Aorta (tissue), 5 donors: ENCODE data around the gene FCER1A. TPM values are rescaled to one million over a fixed set of nuclear protein-coding genes. Genes with fewer than 3 reads are reported as not detected.
"Not testable (repeated sequence)": the region's sequence is repeated elsewhere in the genome, so short reads cannot be mapped to it uniquely, and the experiment has no call there.

Experiments
- ATAC-seq: fragments of 200-7000 bp; cut with Tn5 transposase; one replicate; pipeline ENCODE4 v1.9.1; 2022; ENCODE audit warnings: moderate library complexity; ENCODE audit not compliant: low FRiP score
- DNase-seq, 2 donors: peaks; one replicate each; pipeline ENCODE4 v3.0.0-alpha.2; 2020
- H3K27ac ChIP-seq, 2 donors: one replicate each; pipeline ENCODE4 v1.5.1; 2013; ENCODE audit warnings: low read length in 2 of 2, mild to moderate bottlenecking in 2 of 2, moderate library complexity in 2 of 2, control low read depth in 1 of 2, inconsistent platforms in 1 of 2, low read depth in 1 of 2
- H3K27me3 ChIP-seq, 2 donors: one replicate each; pipeline ENCODE4 v1.6.1; 2013; ENCODE audit warnings: control low read depth in 1 of 2, low read length in 1 of 2, mild to moderate bottlenecking in 1 of 2, moderate library complexity in 1 of 2; ENCODE audit not compliant: insufficient read depth in 2 of 2, control insufficient read depth in 1 of 2
- H3K36me3 ChIP-seq, 2 donors: one replicate each; pipeline ENCODE4 v1.6.1; 2013; ENCODE audit warnings: control low read depth in 1 of 2, low read length in 1 of 2, mild to moderate bottlenecking in 1 of 2; ENCODE audit not compliant: insufficient read depth in 2 of 2, control insufficient read depth in 1 of 2
- H3K4me1 ChIP-seq, 2 donors: one replicate each; pipeline ENCODE4 v1.6.1; 2013; ENCODE audit warnings: low read length in 2 of 2, control low read depth in 1 of 2, mild to moderate bottlenecking in 1 of 2, moderate library complexity in 1 of 2; ENCODE audit not compliant: insufficient read depth in 2 of 2, control insufficient read depth in 1 of 2
- H3K4me3 ChIP-seq, 2 donors: one replicate each; pipeline ENCODE4 v1.5.1; 2013; ENCODE audit warnings: low read length in 2 of 2, control low read depth in 1 of 2, mild to moderate bottlenecking in 1 of 2
- H3K9me3 ChIP-seq: one replicate; pipeline ENCODE4 v1.6.1; 2013; ENCODE audit warnings: mild to moderate bottlenecking, low read length; ENCODE audit not compliant: control insufficient read depth
- WGBS, 2 donors: extraction: QIAGEN DNeasy Blood & Tissue Kit; methylation state at CpG; one replicate each; pipeline ENCODE4 v1.1.7; 2013; 5-methylcytosine and 5-hydroxymethylcytosine counted together
- intact Hi-C, 2 donors: fragments of 100-400 bp; cut with DNase I; formaldehyde crosslinking; loops; one replicate each; pipeline versions ENCODE4 v1.14.2 to v1.15.0; 2022
- polyA plus RNA-seq, 2 donors: library from polyadenylated mRNA; stranded (reverse); fragments of 200-250 nt; gene quantifications; one replicate each; pipeline ENCODE4 v1.2.3, GENCODE V29; 2013
- total RNA-seq, 2 donors: library from RNA; stranded (reverse); fragmentation: NEBNext Ultra II Directional; extraction: Animal tissue kit (Norgen Biotek cat#: 25700); gene quantifications; one replicate each; pipeline ENCODE4 v1.2.1, GENCODE V29; 2021
- donor health status: healthy with polysubstance abuse.
- donor health status: Bipolar disorder and iron deficiency.
- donor health status: DM: no; HTN: no; CAD: no.
- donor health status: DM: no; HTN: no; CAD: no.
- donor health status: DM: yes; HTN: yes; CAD: no.

The FCER1A gene
- total and polyA plus RNA-seq, 4 donors, result 0.88 to 3.9 (median 1.4) TPM

- no peaks in the 10 kb centered on the region for H3K27me3 ChIP-seq
- H3K4me1 ChIP-seq, result no peaks in the 10 kb centered on the region
- intact Hi-C loops, result no loop called here
- H3K27ac ChIP-seq, result no peak overlapping the region
- H3K36me3 ChIP-seq, result no peaks in the 10 kb centered on the region
- ATAC-seq (no peak), DNase-seq (no peak)
- WGBS, 2 donors, result 68 to 73% methylated on average over 1 of the region's 1 CpG
- H3K4me3 ChIP-seq, result no peak overlapping the region
- no peaks in the 10 kb centered on the region for H3K9me3 ChIP-seq
Measured at GRCh38 chr1:159339536-159339935, 37.4 kb downstream of the FCER1A start.

GRCh38 chr1:159341736-159342135, 39.6 kb downstream of the FCER1A start:
- no peaks in the 10 kb centered on the region for H3K36me3 ChIP-seq
- no peaks in the 10 kb centered on the region for H3K4me1 ChIP-seq
- no peak for DNase-seq
- H3K27ac ChIP-seq, result no peak overlapping the region
- no peak for ATAC-seq
- H3K27me3 ChIP-seq, result no peaks in the 10 kb centered on the region
- 41 to 45% methylated on average over 2 of the region's 2 CpGs for WGBS, 2 donors
- no peak overlapping the region for H3K4me3 ChIP-seq
- no peaks in the 10 kb centered on the region for H3K9me3 ChIP-seq
- intact Hi-C loops, result no loop called here

GRCh38 chr1:159342761-159343425, 40.8 kb downstream of the FCER1A start:
- no peaks in the 10 kb centered on the region for H3K36me3 ChIP-seq
- intact Hi-C loops, result no loop called here
- 71 to 73% methylated on average over 4 of the region's 4 CpGs for WGBS, 2 donors

GRCh38 chr1:159349374-159349773, 47.2 kb downstream of the FCER1A start:
- H3K27ac ChIP-seq, ATAC-seq, H3K36me3 ChIP-seq, H3K27me3 ChIP-seq, DNase-seq, H3K4me1 ChIP-seq, H3K4me3 ChIP-seq, intact Hi-C loops, H3K9me3 ChIP-seq: not testable (repeated sequence)
- 77 to 78% methylated on average over 3 of the region's 3 CpGs for WGBS, 2 donors

More at GRCh38 chr1:159342761-159343425, 40.8 kb downstream of the FCER1A start:
- no peak overlapping the region for H3K27ac ChIP-seq
- H3K9me3 ChIP-seq, result no peaks in the 10 kb centered on the region
- H3K27me3 ChIP-seq, result no peaks in the 10 kb centered on the region
- DNase-seq, result no peak
- no peaks in the 10 kb centered on the region for H3K4me1 ChIP-seq
- H3K4me3 ChIP-seq, result no peak overlapping the region
- no peak for ATAC-seq

- WGBS, 2 donors, result 60 to 61% methylated on average over 2 of the region's 2 CpGs
- Histone ChIP-seq H3K9me3 (peaks cover 1% of the 10 kb centered on the region), H3K4me3 (no peak overlapping the region), H3K27me3 (no peaks in the 10 kb centered on the region), H3K27ac (no peak overlapping the region), H3K36me3 (no peaks in the 10 kb centered on the region), H3K4me1 (no peaks in the 10 kb centered on the region)
- intact Hi-C loops, result no loop called here
- DNase-seq (no peak), ATAC-seq (no peak)
Measured at GRCh38 chr1:159352436-159352835, 50.3 kb downstream of the FCER1A start.

Other genes starting within 250 kb of the FCER1A start
- gene AIM2, start 225.6 kb upstream of the FCER1A start, total RNA-seq, result 1 to 10 TPM in 1 of 2 donors, under 1 TPM in 1; 0.97 to 2.6 TPM
- gene AIM2, start 225.6 kb upstream of the FCER1A start, polyA plus RNA-seq, result under 1 TPM in 1 of 2 donors, not detected in 1; 0.38 TPM
- 10 to 100 TPM; 10.9 to 41.2 TPM for gene CADM3, start 130.7 kb upstream of the FCER1A start, total RNA-seq
- under 1 TPM in 1 of 2 donors, not detected in 1; 0.75 TPM for gene CADM3, start 130.7 kb upstream of the FCER1A start, polyA plus RNA-seq
- gene ACKR1, start 97.5 kb upstream of the FCER1A start, total RNA-seq, result 100 to 1,000 TPM; 153 to 226 TPM
- 1 to 10 TPM; 1.4 TPM for gene ACKR1, start 97.5 kb upstream of the FCER1A start, polyA plus RNA-seq
- gene OR10J4, start 129.9 kb downstream of the FCER1A start, total RNA-seq, result not detected
- gene OR10J4, start 129.9 kb downstream of the FCER1A start, polyA plus RNA-seq, result not detected
- gene OR10J1, start 137.4 kb downstream of the FCER1A start, total RNA-seq, result not detected
- not detected for gene OR10J1, start 137.4 kb downstream of the FCER1A start, polyA plus RNA-seq
- gene OR10J5, start 233.7 kb downstream of the FCER1A start, total RNA-seq, result not detected
- gene OR10J5, start 233.7 kb downstream of the FCER1A start, polyA plus RNA-seq, result not detected